Measurements from ENCODE around the gene FATE1.

Gene FATE1

DNA sequence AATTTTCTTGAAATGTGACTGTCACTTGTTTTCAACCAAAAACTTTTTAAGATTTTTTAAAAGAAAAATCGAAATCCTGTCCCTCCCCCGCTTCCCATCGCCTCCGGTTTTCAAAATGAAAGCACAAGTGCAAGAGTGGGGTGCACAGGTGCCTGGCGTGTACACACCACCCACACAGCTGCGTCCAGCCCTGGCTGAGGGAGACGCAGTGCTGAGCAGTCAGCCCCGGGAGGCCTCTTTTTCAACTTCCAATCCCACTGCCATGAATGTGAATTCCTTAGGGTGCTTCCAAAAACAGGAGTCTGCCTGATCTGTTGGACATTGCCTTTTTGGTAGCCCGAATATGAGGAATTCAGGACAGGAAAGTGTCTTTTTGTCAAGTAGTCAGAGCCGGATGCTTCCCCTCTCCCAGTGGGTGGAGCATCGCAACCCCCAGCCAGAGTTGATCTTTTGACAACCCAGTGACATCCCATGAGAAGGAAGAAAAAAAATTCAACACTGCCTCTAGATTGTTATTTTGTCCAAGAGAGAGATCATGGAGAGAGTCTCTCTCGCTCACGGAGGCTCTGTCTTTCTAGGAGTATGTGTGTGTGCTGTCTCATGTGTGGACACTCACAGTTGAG is 11.7 kb upstream of the FATE1 start:
- DNase-seq, result no peak

- no peak for DNase-seq
These were observed 7.0 kb upstream of the FATE1 start for GRCh38 chrX:151708821-151709220.

DNA sequence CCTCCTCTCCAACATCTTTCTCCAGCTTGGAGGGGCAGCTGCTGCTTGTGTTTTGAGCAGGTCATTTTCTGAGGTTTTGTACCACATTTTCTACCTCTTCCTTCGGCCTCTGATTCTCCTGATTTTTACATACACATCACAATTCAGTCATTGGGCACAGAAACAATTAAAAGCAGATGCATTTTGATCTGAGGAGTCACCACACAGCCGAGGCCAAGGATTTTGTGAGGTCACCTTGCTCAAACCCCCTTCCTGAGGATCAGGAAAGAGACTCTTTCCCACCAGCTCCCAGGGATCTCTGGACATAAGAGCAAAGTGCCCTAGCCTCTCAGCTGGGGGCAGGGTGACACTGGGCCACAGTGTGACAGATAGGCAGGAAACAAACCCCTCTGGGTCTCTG is 5.4 kb upstream of the FATE1 start:
- no peak for DNase-seq

- DNase-seq, result no peak
These were observed 4.7 kb upstream of the FATE1 start for GRCh38 chrX:151711154-151711553.

- DNase-seq, result no peak
These were observed 4.0 kb upstream of the FATE1 start for GRCh38 chrX:151711787-151712186.

GRCh38 chrX:151712253-151712652 is 3.6 kb upstream of the FATE1 start:
- DNase-seq, result no peak

- DNase-seq, result no peak
These were observed 2.0 kb upstream of the FATE1 start for GRCh38 chrX:151713849-151714248.

- no peak for DNase-seq
These were observed 1.5 kb upstream of the FATE1 start for GRCh38 chrX:151714362-151714761.

- DNase-seq, result no peak
These were observed 6.5 kb downstream of the FATE1 start for GRCh38 chrX:151722241-151722846.

DNA sequence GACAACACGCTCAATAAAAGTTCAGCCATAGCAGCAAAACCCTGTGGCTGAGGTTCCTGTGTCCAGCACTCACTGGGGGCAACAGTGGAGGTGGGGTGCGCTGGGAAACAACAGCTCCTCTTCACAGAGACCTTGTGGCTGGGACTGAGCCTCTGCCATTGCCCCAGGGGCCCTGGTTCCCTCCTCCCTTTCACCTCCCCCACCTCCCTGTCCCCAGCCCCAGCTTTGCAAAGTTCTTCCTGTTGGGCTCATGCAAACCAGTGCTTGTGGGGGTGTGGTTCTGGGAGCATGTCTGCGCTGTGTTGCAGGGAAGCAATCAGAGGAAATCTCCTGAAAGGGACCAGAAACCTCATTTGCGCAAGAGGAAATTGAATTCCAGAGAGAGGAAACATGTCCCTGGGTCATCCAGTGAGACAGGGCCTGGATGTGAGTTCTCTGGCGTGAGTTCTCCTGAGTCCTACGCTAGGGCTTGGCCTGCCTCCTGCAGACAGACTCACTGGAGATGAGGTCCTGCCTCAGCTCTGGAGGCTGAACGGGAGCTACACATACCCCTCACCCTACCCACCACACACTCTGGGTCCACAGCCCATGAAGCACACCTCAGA is 7.4 kb downstream of the FATE1 start:
- DNase-seq, result no peak

DNA sequence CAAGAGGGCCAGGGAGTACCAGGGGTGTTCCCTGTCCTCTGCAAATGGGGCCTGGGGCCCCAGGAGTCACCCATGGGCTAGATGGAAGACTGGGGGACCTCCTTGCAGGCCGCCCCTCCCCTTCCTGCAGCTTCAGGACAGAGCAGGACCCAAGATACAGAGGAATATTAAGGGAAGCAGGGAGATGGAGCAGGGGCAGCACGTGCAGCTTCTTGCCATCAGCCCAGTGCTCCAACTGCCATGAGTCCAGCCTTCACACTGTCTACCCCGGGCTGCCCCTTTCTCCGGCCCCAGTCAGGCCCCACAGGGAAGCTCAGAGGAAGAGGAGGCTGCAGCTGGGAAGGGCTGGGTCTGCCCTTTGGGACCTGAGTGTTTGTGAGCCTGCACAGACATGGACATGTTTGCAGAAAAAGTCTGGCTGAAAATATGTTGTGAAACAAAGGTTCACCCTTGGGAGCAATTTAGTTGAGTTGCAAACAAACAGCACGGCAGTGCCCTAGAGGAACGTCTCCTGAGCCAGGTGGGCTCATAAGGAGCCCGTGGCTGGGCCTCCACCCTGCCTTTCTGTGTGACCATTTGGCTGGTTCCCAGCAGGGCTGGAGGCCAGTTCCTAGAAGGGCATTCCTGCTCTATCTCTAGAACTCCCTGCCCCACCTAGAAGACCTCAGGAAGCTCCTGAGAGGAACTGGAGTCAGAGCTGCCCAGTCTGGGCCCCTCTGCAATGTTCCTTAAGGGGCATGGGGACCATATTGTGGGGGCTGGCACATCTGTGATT is 8.9 kb downstream of the FATE1 start:
- no peak for DNase-seq

DNA sequence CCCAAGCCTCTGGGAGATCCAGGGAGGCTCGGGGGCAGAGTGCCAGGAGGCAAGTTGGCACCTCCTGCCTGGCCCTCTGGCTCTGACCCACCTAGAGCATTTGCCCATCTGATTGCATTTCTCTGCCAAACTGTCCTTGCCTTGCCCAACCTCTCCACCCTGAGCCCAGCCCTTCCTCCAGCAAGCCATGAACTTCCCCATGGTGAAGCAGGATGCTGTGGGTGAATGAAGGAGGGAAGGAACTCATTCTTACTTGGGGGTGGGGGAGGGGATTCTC is 9.4 kb downstream of the FATE1 start:
- no peak for DNase-seq

DNA sequence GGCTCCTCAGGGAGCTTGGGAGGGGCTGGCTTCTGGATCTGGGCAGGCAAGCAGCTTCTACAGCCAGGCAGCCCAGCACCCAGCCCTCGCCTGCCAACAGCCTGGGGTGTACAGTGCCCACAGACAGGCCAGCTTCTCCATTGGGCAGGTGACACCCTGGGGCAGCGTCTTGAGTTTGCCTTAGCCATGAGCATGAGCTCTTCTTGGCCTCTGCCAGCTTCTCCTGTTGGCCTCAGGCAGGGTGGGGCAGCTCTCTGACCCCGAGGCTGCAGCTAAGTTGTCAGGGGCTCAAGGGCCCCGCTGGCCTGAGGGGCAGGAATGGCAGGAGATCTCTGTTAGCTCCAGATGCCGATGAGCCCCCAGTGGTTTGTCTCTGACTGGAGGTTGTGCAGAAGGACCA is 10.9 kb downstream of the FATE1 start:
- no peak for DNase-seq

GRCh38 chrX:151727346-151727745 is 11.5 kb downstream of the FATE1 start:
- DNase-seq, result no peak

DNA sequence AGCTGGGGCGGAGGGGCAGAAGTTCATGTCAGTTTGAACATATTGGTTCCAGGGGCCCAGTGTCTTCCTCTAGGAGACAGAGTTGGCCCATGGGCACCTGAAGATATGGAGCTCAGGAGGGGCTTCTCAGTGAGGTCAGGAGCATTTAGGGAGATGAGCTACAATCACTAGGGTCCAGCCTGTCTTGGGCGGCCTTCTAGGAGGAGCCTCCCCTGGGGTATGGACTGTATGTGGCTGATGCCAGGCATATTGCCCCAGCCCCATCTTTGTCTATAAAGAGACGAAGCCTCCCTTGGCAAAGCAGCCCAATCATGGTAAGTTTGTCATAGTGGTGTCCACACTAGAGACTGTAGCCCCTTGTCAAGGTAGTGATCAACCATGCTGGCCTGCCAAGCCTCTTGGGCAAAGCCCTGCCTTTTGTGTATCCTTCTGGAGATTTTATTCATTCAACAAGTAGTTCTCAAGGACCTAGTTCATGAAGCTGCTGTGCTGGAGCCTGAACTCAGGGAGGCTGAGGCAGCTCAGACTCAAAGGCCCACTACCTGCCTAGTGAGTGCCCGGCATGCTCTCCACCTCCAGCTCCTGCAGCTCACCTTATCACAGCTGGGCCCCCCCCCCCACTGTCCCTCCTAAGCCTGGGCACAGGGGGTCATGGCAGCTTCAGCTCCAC is 13.4 kb downstream of the FATE1 start:
- DNase-seq, result no peak

GRCh38 chrX:151734446-151734845 is 18.6 kb downstream of the FATE1 start, which contains the start of gene CNGA2:
Gene CNGA2 (plus strand): TSS chrX:151734746. CDS start chrX:151738484, 3,738 bp downstream.
- no peak for DNase-seq

DNA sequence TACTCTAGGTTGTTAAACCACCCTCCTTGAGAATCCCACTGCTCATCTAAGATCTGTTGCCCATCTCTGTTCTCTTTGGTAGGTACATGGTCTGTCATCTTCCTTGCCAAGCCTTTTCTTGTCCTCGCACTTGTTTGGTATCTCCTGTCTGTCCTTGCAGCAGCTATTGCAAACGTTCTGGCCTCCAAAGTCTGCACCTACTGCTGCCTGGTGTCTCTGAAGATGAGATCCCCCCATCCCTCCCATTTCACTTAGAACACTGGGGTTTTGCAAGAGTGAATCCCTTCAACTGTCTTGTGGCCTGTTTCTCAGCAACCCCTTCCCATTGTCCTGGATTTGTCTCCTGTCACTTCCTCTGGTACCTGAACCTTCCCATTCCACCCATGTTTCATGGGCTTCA is 19.4 kb downstream of the FATE1 start:
- DNase-seq, result no peak

- no peak for DNase-seq
These were observed 20.9 kb downstream of the FATE1 start for GRCh38 chrX:151736685-151737084.

DNA sequence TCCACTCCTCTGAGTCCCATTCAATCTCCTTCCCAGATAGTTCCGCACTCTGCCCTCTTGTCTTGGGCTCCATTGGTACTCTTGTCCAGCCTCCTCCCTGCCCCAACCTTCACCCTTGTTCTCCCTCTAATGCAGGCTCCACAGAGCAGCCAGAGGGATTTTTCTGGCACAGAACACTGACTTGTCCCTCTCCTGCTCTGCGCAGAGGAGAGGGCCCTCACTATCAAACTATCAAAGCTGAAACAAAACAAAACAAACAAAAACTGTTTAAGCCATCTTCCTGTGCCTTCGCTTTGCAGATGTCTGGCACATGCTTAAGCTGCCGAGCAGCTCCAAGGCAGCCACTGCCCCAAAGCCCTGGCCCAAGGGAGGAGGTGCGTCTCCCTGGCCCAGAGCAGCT is 21.7 kb downstream of the FATE1 start:
- DNase-seq, result no peak

DNA sequence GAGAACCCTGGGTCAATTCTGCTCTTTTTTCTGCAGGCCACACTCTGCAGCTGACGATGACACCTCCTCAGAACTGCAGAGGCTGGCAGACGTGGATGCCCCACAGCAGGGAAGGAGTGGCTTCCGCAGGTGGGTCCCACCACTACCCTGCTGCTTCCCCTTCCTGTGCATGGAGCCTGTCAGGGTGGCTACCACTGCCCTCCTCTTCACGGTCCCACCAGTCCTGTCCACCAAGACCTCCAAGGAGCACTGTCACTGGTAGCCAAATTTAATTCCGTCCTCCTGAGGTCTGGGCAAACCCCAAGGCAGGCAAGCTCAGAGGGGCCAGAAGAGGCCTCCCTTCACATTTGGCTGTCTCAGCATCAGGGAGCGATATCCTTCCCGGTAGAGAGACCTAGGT is 22.9 kb downstream of the FATE1 start:
- DNase-seq, result no peak

GRCh38 chrX:151741606-151742005 is 25.8 kb downstream of the FATE1 start:
- DNase-seq, result no peak

GRCh38 chrX:151742311-151742710 is 26.5 kb downstream of the FATE1 start:
- no peak for DNase-seq
